RWPE2 (cell line): ENCODE measurements around the gene HLTF.

ENCODE experiments used
- ATAC-seq: fragments of 200-7000 bp; cut with Tn5 transposase; 3 replicates; pipeline ENCODE4 v1.9.1; 2021; ENCODE audit warnings: low read depth
- DNase-seq: peaks from one replicate; pipeline ENCODE4 v3.0.0-alpha.2; 2020; ENCODE audit warnings: low spot score
- H3K27ac ChIP-seq: fragments of 450-650 bp; 2 replicates; pipeline ENCODE4 v1.5.1; 2017; ENCODE audit warnings: mild to moderate bottlenecking; ENCODE audit not compliant: poor library complexity, severe bottlenecking
- H3K27me3 ChIP-seq: fragments of 250-450 bp; sonication (Bioruptor Pico); 2 replicates; pipeline ENCODE4 v1.5.1; 2021; ENCODE audit warnings: mild to moderate bottlenecking, moderate library complexity; ENCODE audit not compliant: insufficient read depth, poor library complexity, severe bottlenecking
- H3K36me3 ChIP-seq: fragments of 250-450 bp; sonication (Bioruptor Pico); 2 replicates; pipeline ENCODE4 v1.5.1; 2020; ENCODE audit warnings: low read depth, mild to moderate bottlenecking, moderate library complexity
- H3K4me1 ChIP-seq: fragments of 250-450 bp; sonication (Bioruptor Pico); 2 replicates; pipeline ENCODE4 v1.5.1; 2021; ENCODE audit warnings: mild to moderate bottlenecking, moderate library complexity; ENCODE audit not compliant: insufficient read depth, poor library complexity, severe bottlenecking
- H3K4me3 ChIP-seq: fragments of 250-450 bp; sonication (Bioruptor Pico); 2 replicates; pipeline ENCODE4 v1.5.1; 2021; ENCODE audit warnings: mild to moderate bottlenecking, moderate library complexity; ENCODE audit not compliant: severe bottlenecking
- H3K9me3 ChIP-seq: fragments of 250-450 bp; sonication (Bioruptor Pico); 2 replicates; pipeline ENCODE4 v1.5.1; 2021; ENCODE audit warnings: mild to moderate bottlenecking, moderate library complexity; ENCODE audit not compliant: severe bottlenecking
- CTCF ChIP-seq: fragments of 450-650 bp; IDR thresholded peaks from one replicate; pipeline ENCODE4 v1.5.1; 2017; ENCODE audit warnings: mild to moderate bottlenecking, moderate library complexity; ENCODE audit not compliant: poor library complexity, severe bottlenecking

Gene HLTF

GRCh38 chr3:149004622-149005021 lies 81.7 kb downstream of the HLTF start:
- Histone ChIP-seq H3K36me3 (peaks cover 11% of the 10 kb centered on the region), H3K27ac (no peak overlapping the region), H3K9me3 (no peaks in the 10 kb centered on the region), H3K4me1 (no peaks in the 10 kb centered on the region), H3K27me3 (no peaks in the 10 kb centered on the region), H3K4me3 (no peak overlapping the region)
- DNase-seq (no peak), ATAC-seq (no peak)
- no peak for TF ChIP-seq CTCF

GRCh38 chr3:149003653-149004305 lies 82.6 kb downstream of the HLTF start:
- H3K27ac ChIP-seq: no peak overlapping the region
- no peak for DNase-seq
- TF ChIP-seq CTCF: no peak

DNA sequence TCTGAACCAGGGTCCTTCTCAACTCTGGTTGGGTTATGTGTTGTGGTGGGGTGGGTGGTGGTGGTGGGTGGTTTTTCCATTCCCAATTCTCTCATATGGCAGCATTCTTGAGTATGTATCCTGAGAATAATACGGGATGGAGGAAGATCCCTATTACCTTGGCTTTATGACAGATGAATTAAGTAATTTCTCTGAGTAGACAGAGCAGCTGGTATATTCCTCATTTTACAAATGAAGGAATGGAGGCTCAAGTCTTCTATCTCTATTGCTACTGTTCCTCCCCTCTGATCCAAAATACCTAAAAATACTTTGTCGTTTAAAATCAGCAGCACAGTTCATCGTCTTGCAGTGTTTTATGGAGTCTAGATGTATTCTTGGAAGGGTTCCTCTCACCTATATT lies 84.6 kb downstream of the HLTF start:
- TF ChIP-seq CTCF: no peak
- DNase-seq: no peak
- ATAC-seq: no peak
- Histone ChIP-seq H3K27ac (no peak overlapping the region), H3K4me3 (no peak overlapping the region), H3K9me3 (no peaks in the 10 kb centered on the region), H3K36me3 (peaks cover 9% of the 10 kb centered on the region), H3K27me3 (no peaks in the 10 kb centered on the region), H3K4me1 (no peaks in the 10 kb centered on the region)

More at GRCh38 chr3:149003653-149004305, 82.6 kb downstream of the HLTF start:
- peak; percentile 87 for ATAC-seq
- H3K9me3 ChIP-seq: no peaks in the 10 kb centered on the region
- H3K4me3 ChIP-seq: no peak overlapping the region
- no peaks in the 10 kb centered on the region for H3K27me3 ChIP-seq
- H3K4me1 ChIP-seq: no peaks in the 10 kb centered on the region
- peaks cover 12% of the 10 kb centered on the region; the same call in 1 of the 2 replicates for H3K36me3 ChIP-seq

GRCh38 chr3:149000206-149000745 lies 86.1 kb downstream of the HLTF start:
- no peak for TF ChIP-seq CTCF
- ATAC-seq: no peak
- peaks cover 22% of the 10 kb centered on the region for H3K36me3 ChIP-seq
- no peak overlapping the region for H3K27ac ChIP-seq
- DNase-seq: no peak
- H3K27me3 ChIP-seq: no peaks in the 10 kb centered on the region
- no peak overlapping the region for H3K4me3 ChIP-seq
- H3K9me3 ChIP-seq: no peaks in the 10 kb centered on the region
- no peaks in the 10 kb centered on the region for H3K4me1 ChIP-seq

DNA sequence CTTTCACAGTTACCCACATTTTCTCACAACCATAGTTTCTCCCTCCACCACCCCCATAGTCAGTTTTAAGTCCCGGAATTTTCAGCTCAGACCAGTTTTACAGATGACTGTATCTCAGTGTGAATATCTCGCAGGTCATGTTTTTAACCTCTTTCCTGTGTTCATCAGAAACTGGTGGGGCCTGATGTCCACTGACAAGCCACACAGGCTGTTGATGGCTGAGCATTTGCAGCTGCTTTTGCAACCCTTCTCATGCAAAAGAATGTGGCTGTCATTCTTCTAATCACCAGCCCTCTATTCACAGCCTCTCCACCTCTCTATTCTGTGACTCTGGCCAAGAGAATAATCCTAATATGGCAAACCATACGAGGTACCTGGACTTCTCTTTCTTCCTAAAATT lies 86.5 kb downstream of the HLTF start:
- no peaks in the 10 kb centered on the region for H3K9me3 ChIP-seq
- H3K27me3 ChIP-seq: no peaks in the 10 kb centered on the region
- no peak overlapping the region for H3K4me3 ChIP-seq
- ATAC-seq (no peak), DNase-seq (no peak)
- no peaks in the 10 kb centered on the region for H3K4me1 ChIP-seq
- no peak overlapping the region for H3K27ac ChIP-seq
- no peak for TF ChIP-seq CTCF
- H3K36me3 ChIP-seq: peaks cover 24% of the 10 kb centered on the region
